ENCODE measurements around the gene DIAPH3.

DNA sequence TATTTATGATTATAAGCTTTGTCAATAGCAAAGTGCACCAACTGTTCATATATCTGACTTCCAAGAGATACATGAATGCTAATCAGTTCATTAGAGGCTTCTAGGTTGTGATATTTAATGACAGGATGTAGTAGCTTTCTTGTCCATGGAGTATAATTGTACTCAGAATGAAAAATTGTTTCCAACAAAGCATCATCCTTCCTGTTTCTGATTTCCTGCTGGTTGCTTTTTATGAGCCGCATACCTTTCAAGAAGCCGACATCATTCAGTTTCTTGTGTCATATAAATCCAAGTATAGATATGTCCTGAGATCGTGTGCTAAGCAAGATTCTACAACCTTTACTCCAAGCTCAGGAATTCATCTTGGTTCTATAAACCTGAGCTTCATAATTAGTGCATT is 326.6 kb downstream of the DIAPH3 start:
- TF ChIP-seq, protein P1, sequence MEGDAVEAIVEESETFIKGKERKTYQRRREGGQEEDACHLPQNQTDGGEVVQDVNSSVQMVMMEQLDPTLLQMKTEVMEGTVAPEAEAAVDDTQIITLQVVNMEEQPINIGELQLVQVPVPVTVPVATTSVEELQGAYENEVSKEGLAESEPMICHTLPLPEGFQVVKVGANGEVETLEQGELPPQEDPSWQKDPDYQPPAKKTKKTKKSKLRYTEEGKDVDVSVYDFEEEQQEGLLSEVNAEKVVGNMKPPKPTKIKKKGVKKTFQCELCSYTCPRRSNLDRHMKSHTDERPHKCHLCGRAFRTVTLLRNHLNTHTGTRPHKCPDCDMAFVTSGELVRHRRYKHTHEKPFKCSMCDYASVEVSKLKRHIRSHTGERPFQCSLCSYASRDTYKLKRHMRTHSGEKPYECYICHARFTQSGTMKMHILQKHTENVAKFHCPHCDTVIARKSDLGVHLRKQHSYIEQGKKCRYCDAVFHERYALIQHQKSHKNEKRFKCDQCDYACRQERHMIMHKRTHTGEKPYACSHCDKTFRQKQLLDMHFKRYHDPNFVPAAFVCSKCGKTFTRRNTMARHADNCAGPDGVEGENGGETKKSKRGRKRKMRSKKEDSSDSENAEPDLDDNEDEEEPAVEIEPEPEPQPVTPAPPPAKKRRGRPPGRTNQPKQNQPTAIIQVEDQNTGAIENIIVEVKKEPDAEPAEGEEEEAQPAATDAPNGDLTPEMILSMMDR (IDR thresholded peaks at IDR 0.05 in 8 of 11, conservative IDR thresholded peaks at IDR 0.05 in 3 of 11): no peak
- no peak for TF ChIP-seq POLR2AphosphoS5 (IDR thresholded peaks at IDR 0.05)

Data from spleen (tissue), 7 donors.